ENCODE data around the gene WNT2B. TPM values are rescaled to one million over a fixed set of nuclear protein-coding genes. Genes with fewer than 3 reads are reported as not detected.

The WNT2B gene
- polyA plus RNA-seq, 4 donors = 1.9 to 4.8 (median 3.4) TPM

- DNase-seq (ENCODE audit: low read depth in 4 of 4, low spot score in 2 of 4) = no peak
These were observed 3.9 kb upstream of the WNT2B start for GRCh38 chr1:112504661-112505399.

GRCh38 chr1:112505400-112505785, 3.4 kb upstream of the WNT2B start:
- DNase-seq (ENCODE audit: low read depth in 4 of 4, low spot score in 2 of 4) = no peak

DNA sequence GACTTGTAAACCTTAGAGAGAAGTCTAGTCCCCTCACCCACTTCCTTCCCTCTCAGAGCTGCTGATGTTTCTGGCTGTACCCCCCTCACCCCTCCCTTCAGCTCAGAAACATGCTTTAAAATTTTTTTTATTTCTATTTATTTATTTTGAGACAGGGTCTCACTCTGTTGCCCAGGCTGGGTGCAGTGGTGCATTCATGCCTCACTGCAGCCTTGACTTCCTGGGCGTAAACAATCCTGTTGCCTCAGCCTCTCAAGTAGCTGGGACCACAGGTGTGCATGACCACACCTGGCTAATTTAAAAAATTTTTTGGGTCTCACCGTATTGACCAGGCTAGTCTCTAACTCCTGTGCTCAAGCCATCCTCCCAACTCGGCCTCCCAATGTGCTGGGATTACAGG, 2.9 kb upstream of the WNT2B start:
- no peak for DNase-seq (ENCODE audit: low read depth in 4 of 4, low spot score in 2 of 4)

GRCh38 chr1:112506306-112506705, 2.5 kb upstream of the WNT2B start:
- no peak for DNase-seq (ENCODE audit: low read depth in 4 of 4, low spot score in 2 of 4)

- no peak for DNase-seq (ENCODE audit: low read depth in 4 of 4, low spot score in 2 of 4)
These were observed 2.0 kb upstream of the WNT2B start for GRCh38 chr1:112506731-112507130.

- DNase-seq (ENCODE audit: low read depth in 4 of 4, low spot score in 2 of 4) = no peak
These were observed 1.4 kb upstream of the WNT2B start for GRCh38 chr1:112507336-112507735.

GRCh38 chr1:112507921-112508277, 866 bp upstream of the WNT2B start:
- DNase-seq (ENCODE audit: low read depth in 4 of 4, low spot score in 2 of 4) = no peak

DNA sequence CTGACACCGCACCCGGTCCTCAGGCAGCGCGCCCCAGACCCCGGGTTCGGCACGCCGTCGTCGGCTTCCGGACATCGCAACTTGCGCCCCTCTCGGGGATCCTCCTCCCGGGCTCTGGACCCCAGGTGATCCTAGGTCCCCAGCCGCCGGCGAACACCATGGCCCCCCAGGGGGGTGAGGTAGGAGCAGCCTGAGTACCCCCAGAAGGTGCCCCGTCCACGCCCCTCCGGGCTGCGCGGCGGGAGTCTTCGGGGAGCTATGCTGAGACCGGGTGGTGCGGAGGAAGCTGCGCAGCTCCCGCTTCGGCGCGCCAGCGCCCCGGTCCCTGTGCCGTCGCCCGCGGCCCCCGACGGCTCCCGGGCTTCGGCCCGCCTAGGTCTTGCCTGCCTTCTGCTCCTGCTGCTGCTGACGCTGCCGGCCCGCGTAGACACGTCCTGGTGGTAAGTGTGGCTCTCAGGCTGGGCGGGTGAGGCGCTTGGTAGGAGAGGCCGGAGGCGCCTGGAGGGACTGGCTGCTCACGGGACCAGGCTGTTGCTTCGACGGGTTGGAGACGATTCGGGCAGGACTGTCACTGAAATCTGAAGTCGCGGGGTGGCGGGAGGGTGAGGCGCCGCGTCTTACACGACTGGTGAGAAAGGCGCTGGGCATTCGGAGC, 367 bp downstream of the WNT2B start:
- no peak for DNase-seq (ENCODE audit: low read depth in 4 of 4, low spot score in 2 of 4)

- no peak for DNase-seq (ENCODE audit: low read depth in 4 of 4, low spot score in 2 of 4)
These were observed 954 bp downstream of the WNT2B start for GRCh38 chr1:112509660-112510178.

DNA sequence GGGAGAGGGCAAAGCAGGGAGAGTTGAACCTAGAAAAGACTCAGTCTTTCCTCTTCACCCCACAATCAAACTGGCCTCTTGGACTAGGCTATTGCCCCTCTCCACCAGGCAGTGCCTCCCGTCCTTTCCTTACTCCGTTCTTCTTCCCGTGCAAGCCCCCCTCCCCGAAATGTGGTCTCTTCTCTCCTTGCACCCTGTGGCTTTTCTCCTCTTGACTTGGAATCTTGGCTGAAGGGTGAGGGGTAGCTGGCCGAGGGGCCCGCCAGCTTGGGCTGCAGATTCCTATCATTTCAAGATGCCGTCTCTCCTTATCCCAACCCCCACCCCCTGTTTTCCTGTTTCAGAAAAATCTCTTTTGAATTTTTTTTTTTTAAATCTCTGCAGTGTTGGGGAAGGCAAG, 1.6 kb downstream of the WNT2B start:
- DNase-seq (ENCODE audit: low read depth in 4 of 4, low spot score in 2 of 4) = no peak

DNA sequence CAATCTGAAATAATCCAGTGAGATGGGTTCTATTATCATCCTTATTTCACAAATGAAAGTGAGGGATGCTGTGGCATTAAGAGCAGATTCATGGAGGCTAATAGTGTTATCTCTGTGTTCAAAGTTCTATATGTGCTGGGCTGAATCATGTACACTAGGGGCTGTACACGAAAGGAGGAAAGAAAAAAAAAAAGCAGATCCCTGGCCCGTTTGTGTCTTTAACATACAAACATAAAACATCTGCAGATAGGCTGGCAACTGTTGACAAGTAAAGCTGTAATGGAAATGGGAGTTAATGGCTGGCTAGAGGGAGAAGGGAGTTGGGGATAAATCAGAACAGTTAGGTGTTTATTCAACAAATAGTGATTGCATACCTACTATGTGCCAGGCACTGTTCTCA, 3.1 kb downstream of the WNT2B start:
- no peak for DNase-seq (ENCODE audit: low read depth in 4 of 4, low spot score in 2 of 4)

- DNase-seq (ENCODE audit: low read depth in 4 of 4, low spot score in 2 of 4) = no peak
These were observed 4.5 kb downstream of the WNT2B start for GRCh38 chr1:112513112-112513870.

GRCh38 chr1:112514901-112515300, 6.1 kb downstream of the WNT2B start:
- DNase-seq (ENCODE audit: low read depth in 4 of 4, low spot score in 2 of 4) = no peak

- no peak for DNase-seq (ENCODE audit: low read depth in 4 of 4, low spot score in 2 of 4)
These were observed 6.7 kb downstream of the WNT2B start for GRCh38 chr1:112515311-112516009.

- no peak for DNase-seq (ENCODE audit: low read depth in 4 of 4, low spot score in 2 of 4)
These were observed 7.4 kb downstream of the WNT2B start for GRCh38 chr1:112516141-112516540.

DNA sequence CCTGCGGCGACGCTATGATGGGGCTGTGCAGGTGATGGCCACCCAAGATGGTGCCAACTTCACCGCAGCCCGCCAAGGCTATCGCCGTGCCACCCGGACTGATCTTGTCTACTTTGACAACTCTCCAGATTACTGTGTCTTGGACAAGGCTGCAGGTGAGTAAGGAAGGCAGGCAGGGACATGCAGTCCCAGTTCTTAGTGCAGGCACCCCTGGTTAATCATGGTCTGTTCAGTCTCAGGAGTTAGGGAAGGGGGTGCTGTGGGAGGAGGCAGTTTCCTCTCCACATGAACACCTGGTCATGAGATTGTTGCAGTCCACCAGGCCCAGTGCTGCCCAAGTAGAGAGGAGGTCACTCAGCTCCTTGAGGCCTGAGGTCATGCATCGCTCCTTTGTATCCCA, 8.5 kb downstream of the WNT2B start:
- no peak for DNase-seq (ENCODE audit: low read depth in 4 of 4, low spot score in 2 of 4)

DNA sequence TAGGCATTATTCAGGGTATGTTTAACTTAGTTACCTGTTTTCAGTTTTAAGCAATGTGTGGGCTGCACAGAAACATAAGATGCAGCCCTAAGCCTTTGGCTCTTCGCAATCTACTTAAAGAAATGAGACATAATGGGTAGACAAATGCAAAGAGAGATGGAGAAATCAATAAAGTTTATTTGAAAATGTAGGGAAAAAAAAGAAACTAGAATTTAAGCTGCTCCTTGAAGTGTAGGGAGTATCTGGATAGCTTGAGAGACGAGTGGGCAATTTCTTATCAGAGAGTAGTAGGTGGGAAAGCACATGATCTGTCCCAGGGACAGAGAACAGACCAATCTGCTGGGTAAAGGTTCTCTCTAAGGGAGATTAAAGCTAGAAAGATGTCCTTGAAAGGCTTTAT, 8.9 kb downstream of the WNT2B start:
- DNase-seq (ENCODE audit: low read depth in 4 of 4, low spot score in 2 of 4) = no peak

GRCh38 chr1:112518186-112518585, 9.4 kb downstream of the WNT2B start:
- no peak for DNase-seq (ENCODE audit: low read depth in 4 of 4, low spot score in 2 of 4)

GRCh38 chr1:112520166-112520565, 11.4 kb downstream of the WNT2B start:
- no peak for DNase-seq (ENCODE audit: low read depth in 4 of 4, low spot score in 2 of 4)

GRCh38 chr1:112522621-112523020, 13.9 kb downstream of the WNT2B start:
- DNase-seq (ENCODE audit: low read depth in 4 of 4, low spot score in 2 of 4) = no peak

- no peak for DNase-seq (ENCODE audit: low read depth in 4 of 4, low spot score in 2 of 4)
These were observed 15.5 kb downstream of the WNT2B start for GRCh38 chr1:112524251-112524650.
